GM21528 (cell line): ENCODE data around the gene EGFR.

Source experiments
- ATAC-seq: cut with Tn5 transposase; IDR thresholded peaks from one replicate; pipeline ENCODE4 v1.9.1; 2021; ENCODE audit warnings: mild to moderate bottlenecking, moderate library complexity; ENCODE audit not compliant: unreplicated experiment, low FRiP score

EGFR gene

DNA sequence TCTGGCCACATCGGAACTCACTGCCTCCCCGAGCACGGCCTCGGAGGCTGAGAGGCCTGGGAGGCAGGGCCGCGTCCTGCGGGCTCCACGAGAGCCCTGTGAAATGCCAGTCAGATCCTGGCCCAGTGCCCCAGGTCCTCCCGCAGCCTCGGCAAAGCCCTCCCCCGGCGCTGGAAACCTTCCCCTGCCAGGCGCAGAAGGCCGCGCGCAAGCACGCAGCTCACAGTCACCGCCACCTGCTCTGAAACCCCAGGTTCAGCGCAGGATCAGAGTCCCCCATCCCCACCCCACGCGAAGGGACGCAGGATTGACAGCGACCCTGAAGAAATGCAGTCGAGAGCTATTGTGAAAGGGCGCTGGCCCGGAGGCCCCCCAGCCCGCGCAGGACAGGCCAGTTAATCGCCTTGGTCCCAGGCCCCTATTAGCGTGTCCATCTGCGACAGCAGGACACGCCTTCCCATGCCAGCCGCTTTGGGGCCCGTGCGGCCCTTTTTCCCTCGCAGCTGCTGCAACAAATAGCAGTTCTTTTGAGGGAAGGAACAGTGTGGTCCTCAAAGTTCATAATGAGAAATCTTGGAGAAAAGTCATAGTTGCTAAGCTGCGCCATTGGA lies 13.5 kb upstream of the EGFR start:
- ATAC-seq, result no peak

DNA sequence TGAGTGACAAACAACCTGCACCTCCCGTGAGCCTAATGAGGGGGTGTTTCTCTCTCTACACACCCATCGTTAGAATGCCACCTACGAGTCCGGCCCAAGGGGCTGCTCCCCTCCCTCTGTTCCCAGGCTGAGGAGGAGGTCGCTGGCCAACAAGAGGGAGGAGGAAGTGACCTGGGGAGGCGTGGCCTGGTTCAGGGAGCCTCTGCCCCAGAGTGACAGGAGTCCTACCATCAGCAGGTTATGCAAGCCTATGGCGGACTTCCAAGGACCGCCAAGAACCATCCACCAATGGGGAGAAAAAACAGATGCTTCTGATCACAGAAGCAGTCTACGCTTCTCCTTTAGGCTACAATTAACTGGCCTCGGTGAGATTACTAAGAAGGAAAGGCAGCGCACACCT lies 12.3 kb upstream of the EGFR start:
- no peak for ATAC-seq

DNA sequence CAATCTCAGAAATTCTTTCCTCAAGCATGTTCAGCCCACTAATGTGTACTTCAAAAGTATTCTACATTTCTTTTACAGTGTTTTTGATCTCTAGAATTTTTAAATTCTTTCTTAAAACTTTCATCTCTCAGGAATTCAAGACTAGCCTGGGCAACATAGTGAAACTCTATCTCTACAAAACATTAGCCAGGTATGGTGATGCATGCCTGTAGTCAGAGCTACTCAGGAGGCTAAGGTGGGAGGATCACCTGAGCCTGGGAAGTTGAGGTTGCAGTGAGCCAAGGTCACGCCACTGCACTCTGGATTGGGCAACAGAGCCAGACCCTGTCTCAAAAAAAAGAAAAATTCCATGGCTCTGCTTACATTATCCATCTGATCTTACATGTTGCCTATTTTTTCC lies 5.0 kb upstream of the EGFR start:
- no peak for ATAC-seq

DNA sequence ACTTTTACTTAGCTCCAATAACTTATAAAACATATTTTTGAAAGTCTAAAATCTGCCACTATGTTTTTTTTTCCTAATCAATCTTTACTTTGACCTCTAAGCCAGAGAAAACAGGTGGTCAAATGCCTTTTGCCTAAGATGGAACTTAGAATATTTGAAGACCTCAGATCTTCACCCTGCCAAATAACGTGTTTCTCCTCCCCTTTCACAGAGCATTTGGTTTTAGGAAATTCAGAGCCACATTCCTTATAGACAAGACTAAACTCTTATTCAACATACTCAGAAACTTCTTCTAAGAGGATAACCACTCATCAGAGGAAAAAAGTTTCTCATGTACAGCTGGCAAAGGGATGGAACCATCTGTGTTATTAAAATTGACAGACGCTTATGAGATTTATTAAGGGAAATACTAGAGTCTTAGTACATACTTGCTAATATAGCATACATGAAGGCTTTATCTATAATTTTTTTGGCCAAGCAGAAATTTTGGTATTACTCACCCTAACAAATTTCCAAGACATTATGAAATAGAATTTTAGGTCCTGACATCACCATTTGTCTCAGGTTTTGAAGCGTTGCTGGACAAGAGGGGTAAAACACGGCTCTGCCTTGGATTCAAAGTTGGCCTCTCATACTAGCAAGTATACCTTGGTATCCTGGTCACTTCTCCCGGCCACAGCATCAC lies 2.6 kb upstream of the EGFR start:
- no peak for ATAC-seq

DNA sequence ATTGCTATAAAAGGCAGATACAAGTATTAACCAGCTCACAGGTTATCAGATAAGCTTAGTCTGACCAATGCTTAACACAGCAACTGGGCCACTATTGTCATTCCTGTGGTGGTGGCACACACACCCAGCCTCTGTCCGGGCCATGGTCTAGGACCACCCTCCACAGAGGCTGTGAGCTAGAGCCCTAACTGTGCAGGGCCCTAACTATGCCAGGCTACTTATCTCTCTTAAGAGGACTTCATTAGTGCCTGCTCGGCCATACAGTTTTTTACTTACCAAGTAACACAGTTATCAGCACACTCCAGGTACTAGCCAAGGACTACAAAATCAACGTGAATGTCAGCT lies 2.1 kb upstream of the EGFR start:
- no peak for ATAC-seq

DNA sequence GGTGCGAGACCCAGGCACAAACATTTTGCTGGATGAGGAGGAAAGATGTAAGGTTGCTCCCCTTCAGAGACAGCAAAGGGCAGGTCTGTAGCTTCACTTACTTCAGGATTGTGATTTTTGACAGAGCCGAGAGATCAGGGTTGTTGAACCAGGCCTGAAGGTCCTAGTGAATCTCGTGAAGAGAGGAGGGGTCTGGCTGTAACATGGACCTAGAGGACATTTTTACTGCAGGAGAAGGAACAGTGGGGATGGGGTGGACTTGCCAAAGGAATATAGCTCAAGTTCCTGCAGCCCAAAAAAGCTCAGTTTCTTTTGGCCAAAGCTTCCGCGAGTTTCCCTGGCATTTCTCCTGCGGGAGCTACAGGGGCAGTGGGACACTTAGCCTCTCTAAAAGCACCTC lies 976 bp upstream of the EGFR start:
- ATAC-seq, result no peak

DNA sequence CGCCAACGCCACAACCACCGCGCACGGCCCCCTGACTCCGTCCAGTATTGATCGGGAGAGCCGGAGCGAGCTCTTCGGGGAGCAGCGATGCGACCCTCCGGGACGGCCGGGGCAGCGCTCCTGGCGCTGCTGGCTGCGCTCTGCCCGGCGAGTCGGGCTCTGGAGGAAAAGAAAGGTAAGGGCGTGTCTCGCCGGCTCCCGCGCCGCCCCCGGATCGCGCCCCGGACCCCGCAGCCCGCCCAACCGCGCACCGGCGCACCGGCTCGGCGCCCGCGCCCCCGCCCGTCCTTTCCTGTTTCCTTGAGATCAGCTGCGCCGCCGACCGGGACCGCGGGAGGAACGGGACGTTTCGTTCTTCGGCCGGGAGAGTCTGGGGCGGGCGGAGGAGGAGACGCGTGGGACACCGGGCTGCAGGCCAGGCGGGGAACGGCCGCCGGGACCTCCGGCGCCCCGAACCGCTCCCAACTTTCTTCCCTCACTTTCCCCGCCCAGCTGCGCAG lies 424 bp downstream of the EGFR start:
- no peak for ATAC-seq

DNA sequence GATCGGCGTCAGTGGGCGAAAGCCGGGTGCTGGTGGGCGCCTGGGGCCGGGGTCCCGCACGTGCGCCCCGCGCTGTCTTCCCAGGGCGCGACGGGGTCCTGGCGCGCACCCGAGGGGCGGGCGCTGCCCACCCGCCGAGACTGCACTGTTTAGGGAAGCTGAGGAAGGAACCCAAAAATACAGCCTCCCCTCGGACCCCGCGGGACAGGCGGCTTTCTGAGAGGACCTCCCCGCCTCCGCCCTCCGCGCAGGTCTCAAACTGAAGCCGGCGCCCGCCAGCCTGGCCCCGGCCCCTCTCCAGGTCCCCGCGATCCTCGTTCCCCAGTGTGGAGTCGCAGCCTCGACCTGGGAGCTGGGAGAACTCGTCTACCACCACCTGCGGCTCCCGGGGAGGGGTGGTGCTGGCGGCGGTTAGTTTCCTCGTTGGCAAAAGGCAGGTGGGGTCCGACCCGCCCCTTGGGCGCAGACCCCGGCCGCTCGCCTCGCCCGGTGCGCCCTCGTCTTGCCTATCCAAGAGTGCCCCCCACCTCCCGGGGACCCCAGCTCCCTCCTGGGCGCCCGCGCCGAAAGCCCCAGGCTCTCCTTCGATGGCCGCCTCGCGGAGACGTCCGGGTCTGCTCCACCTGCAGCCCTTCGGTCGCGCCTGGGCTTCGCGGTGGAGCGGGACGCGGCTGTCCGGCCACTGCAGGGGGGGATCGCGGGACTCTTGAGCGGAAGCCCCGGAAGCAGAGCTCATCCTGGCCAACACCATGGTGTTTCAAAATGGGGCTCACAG lies 1.1 kb downstream of the EGFR start:
- no peak for ATAC-seq

DNA sequence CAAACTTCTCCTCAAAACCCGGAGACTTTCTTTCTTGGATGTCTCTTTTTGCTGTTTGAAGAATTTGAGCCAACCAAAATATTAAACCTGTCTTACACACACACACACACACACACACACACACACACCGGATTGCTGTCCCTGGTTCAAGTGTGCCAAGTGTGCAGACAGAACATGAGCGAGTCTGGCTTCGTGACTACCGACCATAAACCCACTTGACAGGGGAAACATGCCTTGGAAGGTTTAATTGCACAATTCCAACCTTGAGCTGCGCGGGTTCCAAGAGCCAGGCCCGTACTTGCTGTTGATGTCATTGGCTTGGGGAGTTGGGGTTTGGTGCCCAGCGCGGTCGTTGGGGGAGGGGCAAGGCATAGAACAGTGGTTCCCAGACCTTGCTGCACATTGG lies 1.7 kb downstream of the EGFR start:
- no peak for ATAC-seq

DNA sequence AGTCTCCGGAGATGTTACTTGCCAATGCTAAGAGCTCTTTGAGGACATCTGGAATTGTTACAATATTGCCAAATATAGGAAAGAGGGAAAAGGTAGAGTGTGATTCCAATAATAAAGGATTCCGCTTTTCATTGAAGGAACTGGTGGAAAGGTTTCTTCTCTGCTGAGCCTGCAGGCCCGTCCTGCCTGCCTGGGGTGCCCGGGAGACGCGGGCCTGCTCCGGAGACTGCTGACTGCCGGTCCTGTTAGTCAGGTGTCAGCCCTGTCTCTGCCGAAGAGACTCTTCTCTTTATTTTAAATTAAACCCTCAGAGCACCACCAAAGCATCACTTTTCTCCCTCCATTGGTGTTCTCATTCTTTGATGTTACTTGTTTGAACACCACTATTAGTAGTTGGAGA lies 2.2 kb downstream of the EGFR start:
- ATAC-seq, result no peak

DNA sequence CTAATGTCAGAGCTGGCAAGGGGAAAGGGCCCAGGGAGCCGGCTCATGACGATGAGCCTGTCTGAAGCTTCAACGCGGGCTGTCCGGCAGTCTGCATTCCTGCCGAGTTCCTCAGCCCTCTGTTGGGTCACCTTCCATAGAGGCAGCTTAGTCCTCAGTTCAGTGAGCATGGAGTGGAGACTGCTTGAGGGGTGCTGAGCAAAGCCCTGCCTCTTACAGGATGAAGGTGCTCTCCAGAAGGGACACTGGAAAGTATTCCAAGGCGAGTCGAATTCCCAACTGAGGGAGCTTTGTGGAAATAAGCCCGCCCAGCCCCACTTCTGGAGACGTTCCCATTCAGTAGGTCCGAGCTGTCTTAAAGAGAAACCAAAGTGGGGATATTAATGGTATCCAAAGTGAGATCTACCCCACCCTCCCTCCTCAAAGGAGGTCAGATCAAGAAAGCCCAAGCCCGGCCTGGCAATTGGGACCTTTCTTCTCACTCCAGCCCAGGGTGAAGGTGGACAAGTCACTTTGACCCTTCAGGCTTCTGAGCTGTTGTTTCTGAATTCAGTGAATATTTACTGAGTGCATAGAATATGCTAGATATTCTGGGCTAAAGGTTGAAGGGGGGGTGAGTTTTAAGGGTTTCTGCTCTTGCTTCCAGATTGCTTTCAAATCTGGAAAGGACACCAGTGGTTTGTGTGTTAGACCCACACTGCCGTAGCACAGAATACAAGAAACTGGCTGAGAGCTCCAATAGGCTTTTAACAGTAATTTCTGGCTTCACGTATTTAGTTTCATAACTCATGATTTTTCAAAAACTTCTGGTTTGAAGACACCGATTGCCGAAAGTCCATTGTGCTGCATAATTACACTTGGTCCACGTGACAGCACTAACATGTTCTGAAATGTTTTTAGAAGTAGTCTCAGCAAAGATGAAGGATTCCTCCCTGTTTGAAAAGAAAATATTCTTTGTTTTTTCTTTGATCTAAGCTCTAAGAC lies 3.5 kb downstream of the EGFR start:
- ATAC-seq, result no peak

DNA sequence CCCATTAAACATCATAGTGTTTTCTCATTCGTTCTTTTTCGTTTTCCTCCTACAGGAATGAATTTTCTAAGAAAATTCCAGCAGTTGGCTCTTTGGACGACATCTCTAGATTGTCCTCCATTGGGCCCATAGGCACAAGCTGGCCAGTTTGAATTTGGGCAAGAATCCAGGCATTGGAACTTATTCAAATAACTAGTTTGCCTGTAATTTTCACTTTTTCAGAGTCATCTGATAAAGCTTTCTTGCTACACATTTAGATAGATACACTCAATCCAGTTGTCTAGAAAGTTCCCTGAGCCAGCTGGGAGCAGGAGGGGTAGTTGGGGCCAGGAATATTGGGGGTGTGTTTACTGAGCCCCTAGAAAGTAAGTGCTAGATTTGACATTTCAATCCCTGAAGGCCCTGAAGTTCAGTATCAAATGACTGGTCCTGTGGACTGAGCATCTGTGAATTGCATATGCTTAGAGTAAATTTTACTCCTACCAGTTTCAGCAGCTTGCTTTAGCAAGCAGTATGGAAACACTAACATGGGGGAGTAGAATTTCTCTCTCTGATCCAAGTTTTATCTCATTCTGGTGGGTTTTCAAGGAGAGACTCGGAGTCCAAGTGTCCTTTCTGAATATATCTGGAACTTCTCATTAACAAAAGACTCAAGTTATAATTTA lies 5.2 kb downstream of the EGFR start:
- no peak for ATAC-seq

DNA sequence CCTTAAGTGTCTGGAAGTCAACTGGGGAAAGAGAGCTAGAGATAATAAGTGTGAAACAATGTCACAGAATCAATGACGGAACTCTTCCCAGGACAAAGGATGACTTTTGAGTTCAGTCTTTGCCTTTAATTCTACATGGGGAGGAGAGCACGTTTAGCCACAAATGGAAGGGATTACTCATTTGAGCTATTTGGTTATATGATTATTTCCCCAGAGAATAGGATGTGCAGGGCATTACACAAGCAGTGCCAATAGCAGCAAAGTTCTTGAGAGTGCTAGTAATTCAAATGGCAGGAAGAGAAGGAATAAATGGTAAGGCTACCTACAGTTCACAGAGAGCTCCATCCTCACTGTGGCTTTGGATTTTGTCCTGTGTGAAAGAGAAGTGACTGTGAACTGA lies 6.0 kb downstream of the EGFR start:
- no peak for ATAC-seq

DNA sequence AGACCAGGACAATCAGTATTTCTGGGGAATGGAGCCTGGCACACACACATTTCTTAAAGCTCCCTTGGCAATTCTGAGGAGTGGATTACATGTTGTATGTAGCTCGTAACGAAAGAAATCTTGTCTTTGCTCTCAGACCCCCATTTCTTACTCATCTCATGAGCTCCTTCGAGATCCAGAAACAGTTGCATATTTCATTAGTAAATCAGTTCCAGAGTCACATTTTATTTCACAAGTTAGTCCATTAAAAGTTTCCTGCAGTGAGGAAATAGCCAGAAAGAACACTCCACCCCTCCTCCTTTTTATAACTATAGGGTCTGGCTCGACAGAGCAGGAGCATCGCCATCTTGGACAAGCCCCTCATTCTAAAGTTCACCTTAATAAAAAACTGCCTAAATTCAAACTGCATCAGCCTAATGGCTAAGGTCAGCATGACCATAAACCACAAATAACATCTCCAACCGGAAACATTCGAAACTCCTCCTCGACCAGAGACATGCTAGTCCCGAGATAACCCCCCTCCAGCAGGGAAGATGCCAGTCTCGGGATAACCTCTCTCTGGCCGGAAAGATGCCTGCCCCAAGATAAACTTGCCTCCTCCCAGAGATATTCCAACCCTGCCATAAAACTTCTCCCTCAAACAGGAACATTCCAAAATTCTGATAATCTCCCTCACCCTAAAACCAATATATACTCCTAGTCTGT lies 7.4 kb downstream of the EGFR start:
- no peak for ATAC-seq

DNA sequence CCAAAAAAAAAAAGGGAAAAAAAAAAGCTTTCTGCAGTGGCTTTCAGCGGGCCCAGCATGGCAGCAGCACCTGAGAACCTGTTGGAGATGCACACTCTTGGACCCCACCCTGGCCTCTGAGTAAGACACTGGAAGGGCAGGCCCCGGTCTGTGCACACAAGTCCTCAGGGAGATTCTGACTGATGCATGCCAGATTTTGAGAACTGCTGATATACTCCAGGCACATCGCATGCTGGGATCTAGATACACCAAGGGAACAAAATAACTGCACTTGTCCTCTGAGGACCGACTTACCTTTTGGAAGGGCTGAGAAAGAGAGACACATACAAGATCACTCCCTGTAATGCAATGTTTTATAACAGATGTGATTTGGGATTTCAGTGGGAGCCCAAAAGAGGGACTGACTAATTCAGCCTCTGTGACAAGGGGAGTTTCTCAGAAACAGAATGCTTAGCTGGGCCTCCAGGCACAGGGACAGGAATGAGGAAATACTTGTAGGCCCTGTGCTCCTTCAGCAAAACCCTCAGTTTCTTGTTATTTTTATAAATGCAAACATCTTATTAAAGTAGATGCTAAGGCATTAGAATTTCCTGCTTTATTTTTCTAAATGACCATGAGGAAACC lies 8.2 kb downstream of the EGFR start:
- no peak for ATAC-seq

DNA sequence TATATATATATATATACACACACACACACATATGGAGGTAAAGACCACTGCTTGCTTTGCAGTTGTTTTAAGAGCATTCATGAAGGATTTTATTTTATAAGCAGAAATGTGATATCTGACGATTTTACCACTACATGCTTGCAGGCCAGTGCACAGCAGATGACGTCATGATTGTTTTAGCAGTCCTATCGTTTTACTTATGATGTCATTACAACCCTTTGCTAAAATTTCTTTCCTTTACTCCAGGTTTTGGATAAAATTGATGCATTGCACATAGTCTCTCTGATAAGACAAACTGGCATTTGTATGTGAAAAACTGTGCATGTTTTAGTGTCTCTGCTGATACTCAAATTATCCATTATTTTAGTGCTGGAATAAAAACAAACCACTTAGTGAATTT lies 9.2 kb downstream of the EGFR start:
- ATAC-seq, result no peak

DNA sequence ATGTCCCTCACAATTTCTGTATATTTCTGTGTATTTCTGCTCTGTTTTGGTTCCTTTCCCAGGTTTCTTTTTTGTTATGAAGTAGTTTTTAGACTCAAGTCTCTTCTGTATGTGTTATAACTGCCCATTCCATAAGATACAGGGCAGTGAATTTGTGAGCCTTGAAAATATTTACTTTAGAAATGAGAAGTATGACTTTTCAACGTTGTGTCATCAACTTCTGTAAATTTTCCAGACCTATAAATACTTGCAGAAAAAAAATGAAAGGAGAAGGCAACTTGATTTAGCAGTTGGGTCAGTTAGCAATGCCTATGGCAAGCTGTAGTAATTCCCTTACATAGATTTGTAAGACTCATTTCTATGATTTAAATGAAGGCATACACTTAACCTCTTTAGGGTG lies 11.5 kb downstream of the EGFR start:
- ATAC-seq, result no peak

DNA sequence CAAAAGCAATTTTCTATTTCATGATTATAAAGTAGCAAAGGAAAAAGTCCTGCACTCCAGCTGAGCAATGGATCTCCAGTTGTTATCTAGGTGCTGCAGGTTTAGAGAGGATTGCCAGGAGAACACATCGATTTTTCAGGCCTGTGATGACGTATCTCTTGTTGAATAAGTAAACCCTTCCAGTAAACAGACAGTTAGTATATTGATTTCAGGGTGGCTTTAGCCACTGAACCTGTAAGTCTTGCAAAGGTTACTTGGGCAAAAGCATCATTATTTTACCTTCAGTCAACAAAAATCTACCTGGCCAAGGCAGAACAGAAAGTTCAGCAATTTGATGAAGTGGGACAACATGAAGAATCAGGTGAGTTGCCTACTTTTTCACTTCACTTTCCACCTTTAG lies 12.3 kb downstream of the EGFR start:
- no peak for ATAC-seq

DNA sequence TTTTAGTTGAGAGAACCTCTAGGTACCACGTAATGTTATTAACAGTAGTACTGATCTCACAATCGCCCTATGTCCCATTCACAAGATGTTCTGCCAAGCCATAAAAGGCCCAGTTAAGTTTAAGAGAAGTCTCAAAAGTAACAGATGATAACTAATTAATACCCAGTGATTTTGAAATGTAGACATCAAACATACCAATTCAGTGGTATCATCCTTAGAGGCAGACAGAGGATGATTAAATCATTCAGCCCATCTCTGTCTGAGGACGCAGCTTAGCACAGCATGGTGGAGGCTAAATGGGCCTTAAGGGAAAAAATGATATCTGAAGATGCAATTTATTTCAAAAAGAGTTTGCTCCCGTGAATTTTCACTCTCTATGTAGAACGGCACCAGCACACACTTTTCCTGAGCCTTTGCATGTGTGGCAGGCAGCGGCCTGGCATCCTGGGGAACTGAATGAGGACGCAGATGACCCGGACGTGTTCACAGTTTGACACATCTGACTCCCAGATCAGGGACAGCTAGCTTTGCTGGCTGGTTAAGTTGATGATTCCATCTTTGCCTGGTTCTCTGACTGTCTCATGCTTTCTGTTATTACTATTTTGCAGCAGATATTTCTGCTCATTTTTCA lies 13.4 kb downstream of the EGFR start:
- no peak for ATAC-seq
